ENCODE measurements around the gene TMPRSS9. TPM values are rescaled to one million over a fixed set of nuclear protein-coding genes. Genes with fewer than 3 reads are reported as not detected.
"Not testable (repeated sequence)": the region's sequence is repeated elsewhere in the genome, so short reads cannot be mapped to it uniquely, and the experiment has no call there.

Gene TMPRSS9
- total and polyA plus RNA-seq, 10 donors = 0.70 to 4.3 (median 2.7) TPM

DNA sequence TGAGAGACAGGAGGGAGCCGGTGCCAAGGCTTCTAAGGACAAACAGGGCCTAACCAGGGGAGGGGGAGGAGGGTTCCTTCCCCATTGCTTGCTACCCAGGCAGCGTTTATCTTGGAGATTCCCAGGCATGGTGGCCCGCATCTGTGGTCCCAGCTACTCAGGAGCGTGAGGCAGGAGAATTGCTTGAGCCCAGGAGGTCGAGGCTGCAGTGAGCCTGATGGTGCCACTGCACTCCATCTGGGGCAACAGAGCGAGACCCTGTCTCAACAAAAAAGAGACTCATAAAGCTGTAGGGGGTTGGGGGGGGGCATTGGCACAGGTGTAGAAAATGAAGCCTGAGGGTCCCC is 55.9 kb downstream of the TMPRSS9 start:
- Histone ChIP-seq H3K4me3 (no peak overlapping the region), H3K4me1 (peaks cover 0 to 13% (median 5%) of the 10 kb centered on the region in 6 donors), H3K27me3 (replicated peaks in 1 of 7) (no peaks in the 10 kb centered on the region), H3K36me3 (peaks cover 0 to 19% (median 5%) of the 10 kb centered on the region in 6 donors), H3K27ac (peak overlapping the region in 1 of 8 donors; percentile 40), H3K9me3 (peaks cover 0 to 12% (median 1%) of the 10 kb centered on the region in 8 donors)
- WGBS, 5 donors = 72 to 86% (median 76%) methylated on average over 5 to 6 of the region's 6 CpGs
- TF ChIP-seq, protein P1, sequence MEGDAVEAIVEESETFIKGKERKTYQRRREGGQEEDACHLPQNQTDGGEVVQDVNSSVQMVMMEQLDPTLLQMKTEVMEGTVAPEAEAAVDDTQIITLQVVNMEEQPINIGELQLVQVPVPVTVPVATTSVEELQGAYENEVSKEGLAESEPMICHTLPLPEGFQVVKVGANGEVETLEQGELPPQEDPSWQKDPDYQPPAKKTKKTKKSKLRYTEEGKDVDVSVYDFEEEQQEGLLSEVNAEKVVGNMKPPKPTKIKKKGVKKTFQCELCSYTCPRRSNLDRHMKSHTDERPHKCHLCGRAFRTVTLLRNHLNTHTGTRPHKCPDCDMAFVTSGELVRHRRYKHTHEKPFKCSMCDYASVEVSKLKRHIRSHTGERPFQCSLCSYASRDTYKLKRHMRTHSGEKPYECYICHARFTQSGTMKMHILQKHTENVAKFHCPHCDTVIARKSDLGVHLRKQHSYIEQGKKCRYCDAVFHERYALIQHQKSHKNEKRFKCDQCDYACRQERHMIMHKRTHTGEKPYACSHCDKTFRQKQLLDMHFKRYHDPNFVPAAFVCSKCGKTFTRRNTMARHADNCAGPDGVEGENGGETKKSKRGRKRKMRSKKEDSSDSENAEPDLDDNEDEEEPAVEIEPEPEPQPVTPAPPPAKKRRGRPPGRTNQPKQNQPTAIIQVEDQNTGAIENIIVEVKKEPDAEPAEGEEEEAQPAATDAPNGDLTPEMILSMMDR (IDR thresholded peaks at IDR 0.05 in 8 of 11, conservative IDR thresholded peaks at IDR 0.05 in 3 of 11) = no peak
- no peak for TF ChIP-seq POLR2AphosphoS5 (IDR thresholded peaks at IDR 0.05)
- no peak for TF ChIP-seq POLR2A (IDR thresholded peaks at IDR 0.05)
- intact Hi-C loops (cut with DNase I; ENCODE audit: low total_unique reads) = no loop called here
- DNase-seq = no peak

DNA sequence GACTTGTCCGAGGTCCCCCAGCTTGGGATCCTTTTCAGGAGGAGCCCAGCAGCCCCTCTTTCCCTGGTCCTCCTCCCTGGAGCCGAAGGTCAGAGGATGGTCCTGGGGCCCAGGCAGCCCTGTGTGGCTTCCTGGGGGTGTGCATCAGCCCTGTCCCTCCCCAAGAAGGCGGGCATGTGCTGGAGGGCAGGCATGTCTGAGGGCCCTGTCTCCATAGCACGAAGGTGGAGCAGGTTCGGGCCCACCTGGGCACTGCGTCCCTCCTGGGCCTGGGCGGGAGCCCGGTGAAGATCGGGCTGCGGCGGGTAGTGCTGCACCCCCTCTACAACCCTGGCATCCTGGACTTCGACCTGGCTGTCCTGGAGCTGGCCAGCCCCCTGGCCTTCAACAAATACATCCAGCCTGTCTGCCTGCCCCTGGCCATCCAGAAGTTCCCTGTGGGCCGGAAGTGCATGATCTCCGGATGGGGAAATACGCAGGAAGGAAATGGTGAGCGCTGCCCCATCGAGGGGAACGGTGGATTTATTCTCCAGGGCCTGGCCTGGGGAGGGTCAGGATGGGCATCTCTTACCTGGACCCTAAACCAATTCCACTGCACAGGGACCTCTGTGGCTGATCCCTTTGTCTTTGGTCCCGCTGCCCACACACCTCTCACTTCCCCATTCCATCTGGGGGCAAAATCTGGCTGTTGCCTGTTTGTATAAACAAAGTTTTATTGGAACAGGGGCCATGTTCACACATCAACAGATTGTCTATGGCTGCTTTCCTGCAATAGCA is 56.4 kb downstream of the TMPRSS9 start:
- DNase-seq = no peak
- Histone ChIP-seq H3K4me1 (peaks cover 0 to 16% (median 5%) of the 10 kb centered on the region in 6 donors), H3K9me3 (peaks cover 0 to 11% (median 1%) of the 10 kb centered on the region in 8 donors), H3K36me3 (peaks cover 0 to 19% (median 5%) of the 10 kb centered on the region in 6 donors), H3K4me3 (no peak overlapping the region), H3K27me3 (replicated peaks in 1 of 7) (no peaks in the 10 kb centered on the region), H3K27ac (peak overlapping the region in 1 of 8 donors; percentile 40)
- TF ChIP-seq, protein P1 (IDR thresholded peaks at IDR 0.05 in 8 of 11, conservative IDR thresholded peaks at IDR 0.05 in 3 of 11) = no peak
- TF ChIP-seq POLR2AphosphoS5 (IDR thresholded peaks at IDR 0.05) = peak; percentile 59 to 63 (median 62)
- intact Hi-C loops (cut with DNase I; ENCODE audit: low total_unique reads) = no loop called here
- WGBS, 5 donors = 53 to 85% (median 67%) methylated on average over 8 to 19 of the region's 19 CpGs

DNA sequence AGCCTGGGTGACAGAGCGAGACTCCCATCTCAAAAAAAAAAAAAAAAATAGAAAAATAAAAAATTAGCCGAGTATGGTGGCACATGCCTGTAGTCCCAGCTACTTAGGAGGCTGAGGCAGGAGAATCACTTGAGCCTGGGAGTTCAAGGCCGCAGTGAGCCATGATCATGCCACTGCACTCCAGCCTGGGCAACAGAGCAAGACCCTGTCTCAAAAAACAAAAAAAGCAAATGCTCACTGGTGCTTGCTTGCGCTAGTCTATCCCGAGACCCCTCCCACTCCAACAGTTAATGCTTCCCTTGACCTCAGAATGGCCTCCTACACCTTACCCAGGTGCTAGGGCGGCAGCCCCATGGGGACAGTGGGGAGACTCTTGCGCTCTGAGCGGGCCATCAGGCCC is 57.4 kb downstream of the TMPRSS9 start:
- H3K27ac ChIP-seq; H3K9me3 ChIP-seq; DNase-seq; H3K27me3 ChIP-seq (replicated peaks in 1 of 7); H3K4me3 ChIP-seq; intact Hi-C loops (cut with DNase I; ENCODE audit: low total_unique reads): not testable (repeated sequence)
- peaks cover under 1 to 26% (median 11%) of the 10 kb centered on the region in 6 donors for H3K4me1 ChIP-seq
- TF ChIP-seq POLR2AphosphoS5 (IDR thresholded peaks at IDR 0.05) = peak in 1 of 3 donors; percentile 12
- WGBS, 5 donors = 93 to 97% (median 96%) methylated on average over 8 of the region's 8 CpGs
- peaks cover 0 to 19% (median 5%) of the 10 kb centered on the region in 6 donors for H3K36me3 ChIP-seq

DNA sequence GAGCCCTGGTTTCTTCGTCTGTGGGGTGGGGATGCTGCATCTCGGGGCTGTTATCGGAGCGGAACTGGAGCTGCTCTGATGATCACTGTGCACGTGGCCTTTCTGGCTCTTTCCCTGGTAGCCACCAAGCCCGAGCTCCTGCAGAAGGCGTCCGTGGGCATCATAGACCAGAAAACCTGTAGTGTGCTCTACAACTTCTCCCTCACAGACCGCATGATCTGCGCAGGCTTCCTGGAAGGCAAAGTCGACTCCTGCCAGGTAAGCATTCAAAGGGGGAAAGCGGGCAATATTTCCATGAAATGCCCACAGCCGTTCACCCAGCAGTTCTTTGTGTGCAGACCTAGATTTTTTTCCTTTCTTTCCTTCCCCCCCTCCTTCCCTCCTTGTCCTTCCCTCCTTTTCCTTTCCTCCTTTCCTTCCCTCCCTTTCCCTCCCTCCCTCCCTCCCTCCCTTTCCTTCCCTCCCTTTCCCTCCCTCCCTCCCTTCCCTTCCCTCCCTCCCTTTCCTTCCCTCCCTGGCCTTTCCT is 57.9 kb downstream of the TMPRSS9 start:
- Histone ChIP-seq H3K9me3 (peaks cover 0 to 8% (median 0%) of the 10 kb centered on the region in 8 donors), H3K27ac (no peak overlapping the region), H3K4me3 (no peak overlapping the region), H3K36me3 (peaks cover 0 to 19% (median 5%) of the 10 kb centered on the region in 6 donors), H3K27me3 (replicated peaks in 1 of 7) (no peaks in the 10 kb centered on the region), H3K4me1 (peaks cover 4 to 31% (median 13%) of the 10 kb centered on the region in 6 donors)
- intact Hi-C loops (cut with DNase I; ENCODE audit: low total_unique reads) = no loop called here
- TF ChIP-seq POLR2AphosphoS5 (IDR thresholded peaks at IDR 0.05) (no peak), POLR2A (IDR thresholded peaks at IDR 0.05) (no peak)
- TF ChIP-seq, protein P1 (IDR thresholded peaks at IDR 0.05 in 8 of 11, conservative IDR thresholded peaks at IDR 0.05 in 3 of 11) = no peak
- DNase-seq = no peak
- 88 to 93% (median 91%) methylated on average over 13 of the region's 13 CpGs for whole genome bisulfite sequencing, 5 donors
